Lower leg skin (tissue), 3 donors: Measurements from ENCODE around the gene GYPC.

ENCODE experiments used
- CTCF ChIP-seq, 3 donors: fragments of 450-650 bp; IDR thresholded peaks; one replicate each; pipeline ENCODE4 v1.5.1; 2016; ENCODE audit warnings: antibody characterized with exemption in 3 of 3, mild to moderate bottlenecking in 3 of 3, moderate library complexity in 2 of 3
- POLR2A ChIP-seq, 2 donors: fragments of 450-650 bp; IDR thresholded peaks; one replicate each; pipeline ENCODE4 v1.6.1; 2016 to 2017; ENCODE audit warnings: antibody characterized with exemption in 2 of 2, mild to moderate bottlenecking in 1 of 2, moderate library complexity in 1 of 2

DNA sequence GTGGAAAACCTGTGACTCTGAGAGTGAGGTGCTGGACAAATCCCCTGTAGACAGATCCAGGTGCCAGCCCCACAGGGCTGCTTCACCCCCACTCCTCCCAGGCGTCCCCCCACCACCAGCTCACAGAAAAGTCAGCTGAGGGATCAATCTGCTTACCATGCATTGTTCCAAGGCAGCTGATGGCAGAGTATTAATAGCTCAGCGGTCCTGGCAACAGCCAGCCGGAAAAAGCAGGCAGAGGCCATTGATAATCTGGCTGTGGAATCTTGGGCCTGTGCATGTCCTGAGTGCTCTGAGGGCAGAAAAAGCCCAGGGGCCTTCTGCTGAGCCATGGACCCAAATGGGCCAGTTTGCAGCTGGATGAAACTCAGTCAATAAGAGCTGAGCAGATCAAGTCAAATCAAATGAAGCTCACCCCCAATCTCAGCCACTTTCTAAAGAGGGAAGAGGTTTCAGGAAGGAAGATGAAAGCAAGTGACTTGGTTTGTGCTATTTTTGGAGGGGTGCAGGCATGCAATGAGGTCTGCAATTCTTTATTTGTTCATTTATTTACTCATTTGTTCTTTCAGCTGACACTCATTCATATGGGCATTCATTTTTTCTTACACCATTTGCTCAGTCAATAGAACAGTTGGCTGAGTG lies 63.4 kb downstream of the GYPC start:
- TF ChIP-seq CTCF (IDR thresholded peaks at IDR 0.05) (no peak), POLR2A (IDR thresholded peaks at IDR 0.05) (no peak)
